ENCODE measurements around the gene NUDT17.
A peak's percentile ranks its signal among the peaks of the same experiment; 100 is the strongest.
"Not testable (repeated sequence)": the region's sequence is repeated elsewhere in the genome, so short reads cannot be mapped to it uniquely, and the experiment has no call there.

The NUDT17 gene, protein sequence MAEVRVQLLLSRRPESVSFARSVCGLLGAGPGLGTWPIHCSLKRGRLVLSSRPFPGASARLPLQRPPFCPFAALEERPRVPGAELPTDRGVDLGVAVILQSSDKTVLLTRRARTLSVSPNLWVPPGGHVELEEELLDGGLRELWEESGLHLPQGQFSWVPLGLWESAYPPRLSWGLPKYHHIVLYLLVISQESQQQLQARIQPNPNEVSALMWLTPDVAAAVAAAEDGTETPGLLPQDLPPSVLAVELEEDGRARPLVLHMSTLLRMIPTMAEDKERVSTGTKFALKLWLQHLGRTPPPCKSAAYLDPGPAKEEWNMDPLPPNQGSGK

DNA sequence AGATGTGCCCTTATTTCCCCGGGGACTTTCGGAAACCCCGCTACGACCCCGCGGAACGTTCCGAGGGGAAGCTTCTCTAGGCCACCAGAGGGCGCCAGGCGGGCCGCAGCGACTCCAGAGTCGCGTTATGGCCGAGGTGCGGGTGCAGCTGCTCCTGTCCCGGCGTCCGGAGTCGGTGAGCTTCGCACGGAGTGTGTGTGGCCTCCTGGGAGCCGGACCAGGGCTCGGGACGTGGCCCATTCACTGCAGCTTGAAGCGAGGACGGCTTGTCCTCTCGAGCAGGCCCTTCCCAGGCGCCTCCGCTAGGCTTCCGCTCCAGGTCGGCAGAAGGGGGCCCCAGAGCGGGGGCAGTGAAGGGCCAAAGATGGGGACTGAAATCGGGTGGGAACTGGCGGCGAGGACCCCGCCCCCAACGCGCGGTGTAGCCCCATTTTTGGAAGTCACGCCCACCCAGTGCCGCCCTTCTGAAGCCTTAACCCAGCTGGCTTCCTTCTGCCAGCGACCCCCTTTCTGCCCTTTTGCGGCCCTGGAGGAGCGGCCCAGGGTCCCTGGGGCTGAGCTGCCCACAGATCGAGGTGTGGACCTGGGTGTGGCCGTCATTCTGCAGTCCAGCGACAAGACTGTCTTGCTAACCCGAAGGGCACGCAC, at the start of gene NUDT17:
Gene NUDT17, plus strand, starts transcription at position 117 of the 648 bp plus-strand sequence. Its CDS starts 11 bp downstream, at position 128.
- peak; percentile 84 to 86 for DNase-seq

- no peak for DNase-seq
Observed at GRCh38 chr1:145796753-145797152, 48.7 kb upstream of the NUDT17 start.

GRCh38 chr1:145799806-145800205, 45.6 kb upstream of the NUDT17 start:
- no peak for DNase-seq

- no peak for DNase-seq
Observed at GRCh38 chr1:145804235-145805045, 41.0 kb upstream of the NUDT17 start.

GRCh38 chr1:145805057-145805456, 40.4 kb upstream of the NUDT17 start:
- DNase-seq = no peak

DNA sequence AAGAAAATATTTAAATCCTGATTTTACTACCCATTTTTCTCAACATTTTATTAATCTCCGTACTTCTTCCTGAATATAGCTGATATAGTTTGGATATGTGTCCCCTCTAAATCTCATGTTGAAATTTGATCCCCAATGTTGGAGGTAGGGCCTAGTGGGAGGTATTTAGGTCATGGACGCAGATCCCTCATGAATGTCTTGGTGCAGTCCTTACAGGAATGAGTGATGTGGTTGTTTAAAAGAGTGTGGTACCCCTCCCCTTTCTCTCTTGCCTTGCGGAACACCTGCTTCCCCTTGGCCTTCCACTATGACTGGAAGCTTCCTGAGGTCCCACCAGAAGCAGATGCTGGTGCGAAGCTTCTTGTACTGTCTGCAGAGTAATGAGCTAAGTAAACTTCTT, 39.0 kb upstream of the NUDT17 start:
- no peak for DNase-seq

- DNase-seq = no peak
Observed at GRCh38 chr1:145806844-145807243, 38.6 kb upstream of the NUDT17 start.

DNA sequence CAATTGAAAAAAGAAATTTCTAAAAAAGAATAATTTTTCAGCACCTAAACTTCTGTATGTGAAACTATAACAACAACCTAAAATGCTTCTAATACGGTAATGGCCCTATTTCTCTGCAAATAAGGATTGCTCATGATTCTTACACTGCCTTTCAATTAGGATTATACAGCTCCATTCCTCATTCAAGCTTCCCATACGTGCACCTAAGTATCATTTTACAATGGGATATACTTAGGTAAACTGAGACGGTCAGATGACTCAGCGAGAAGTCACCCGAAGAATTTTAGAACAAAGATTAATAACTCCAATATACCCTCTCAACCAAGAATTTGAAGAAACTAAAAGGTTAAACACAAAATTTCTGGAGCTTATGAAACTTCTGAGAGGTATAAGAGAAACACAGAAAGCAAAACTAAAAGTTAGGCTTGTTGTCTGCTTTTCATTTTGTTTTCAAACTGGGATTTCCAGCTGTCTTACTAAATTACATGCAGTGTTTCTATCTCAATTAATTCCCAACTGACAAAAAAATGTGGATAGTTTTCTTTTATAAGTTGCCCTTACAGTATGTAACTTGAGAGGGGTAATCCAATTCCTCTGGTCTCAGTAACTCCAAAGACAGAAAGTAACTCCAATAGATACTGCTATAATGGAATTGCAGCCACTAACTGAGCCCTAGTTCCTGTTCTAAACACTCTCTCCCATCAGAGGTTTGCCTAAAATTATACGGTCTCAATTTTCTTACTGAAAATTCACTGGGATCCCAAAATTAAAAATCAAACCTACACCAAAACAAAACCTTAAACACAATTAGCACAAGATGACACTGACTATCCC, 32.2 kb upstream of the NUDT17 start:
- not testable (repeated sequence) for DNase-seq

DNA sequence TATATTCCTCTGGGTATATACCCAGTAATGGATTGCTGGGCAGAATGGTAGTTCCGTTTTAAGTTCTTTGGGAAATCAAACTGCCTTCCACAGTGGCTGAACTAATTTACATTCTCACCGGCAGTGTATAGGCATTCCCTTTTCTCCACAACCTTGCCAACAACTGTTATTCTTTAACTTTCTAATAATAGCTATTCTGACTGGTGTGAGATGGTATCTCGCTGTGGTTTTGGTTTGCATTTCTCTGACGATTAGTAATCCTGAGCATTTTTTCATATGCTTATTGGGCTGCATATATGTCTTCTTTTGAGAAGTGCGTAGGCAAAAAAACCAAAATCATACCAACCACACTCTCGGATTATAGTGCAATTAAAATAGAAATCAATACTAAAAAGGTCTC, 27.3 kb upstream of the NUDT17 start:
- not testable (repeated sequence) for DNase-seq

GRCh38 chr1:145822779-145823331, 22.6 kb upstream of the NUDT17 start:
- not testable (repeated sequence) for DNase-seq

- peak; percentile 86 to 89 for DNase-seq
Observed at GRCh38 chr1:145823565-145824498, 21.6 kb upstream of the NUDT17 start, which contains the start of the genes POLR3C and RNF115. POLR3C (plus strand) TSS chr1:145824200; CDS start chr1:145825777, 1,577 bp downstream. RNF115 (minus strand) TSS chr1:145824095; CDS start chr1:145823873, 222 bp downstream.

GRCh38 chr1:145824499-145824842, 21.0 kb upstream of the NUDT17 start:
- DNase-seq = no peak

- no peak for DNase-seq
Observed at GRCh38 chr1:145826030-145826429, 19.4 kb upstream of the NUDT17 start.

GRCh38 chr1:145827966-145828365, 17.5 kb upstream of the NUDT17 start:
- no peak for DNase-seq

DNA sequence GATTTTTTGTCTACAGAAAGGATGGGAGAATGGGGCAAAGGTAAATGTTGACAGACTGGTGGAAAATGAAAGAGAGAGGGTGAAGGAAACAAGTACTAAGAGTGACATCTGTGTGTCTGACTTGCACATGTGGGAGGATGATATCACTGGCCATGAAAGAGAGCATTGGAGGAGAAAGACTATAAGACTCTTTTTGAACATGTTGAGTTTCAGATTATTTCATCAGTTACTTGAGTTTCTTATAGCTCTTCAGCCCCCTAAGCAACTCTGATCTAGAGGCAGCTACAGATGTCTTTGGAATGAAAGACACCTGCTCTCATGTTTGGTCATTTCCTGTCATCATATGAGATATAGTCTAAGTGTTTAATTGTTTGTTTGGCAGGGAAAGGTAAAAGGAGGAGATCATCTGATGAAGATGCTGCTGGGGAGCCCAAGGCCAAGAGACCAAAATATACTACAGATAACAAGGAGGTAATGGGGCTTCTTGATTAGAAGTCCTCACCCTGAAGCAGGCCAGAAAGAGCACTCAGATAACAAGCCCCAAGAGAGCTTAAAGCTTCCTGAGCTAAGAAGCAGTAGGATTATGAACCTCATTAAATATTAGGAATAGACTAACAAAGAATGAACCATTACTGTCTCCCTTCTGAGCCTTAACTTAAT, 16.9 kb upstream of the NUDT17 start:
- DNase-seq = no peak

DNA sequence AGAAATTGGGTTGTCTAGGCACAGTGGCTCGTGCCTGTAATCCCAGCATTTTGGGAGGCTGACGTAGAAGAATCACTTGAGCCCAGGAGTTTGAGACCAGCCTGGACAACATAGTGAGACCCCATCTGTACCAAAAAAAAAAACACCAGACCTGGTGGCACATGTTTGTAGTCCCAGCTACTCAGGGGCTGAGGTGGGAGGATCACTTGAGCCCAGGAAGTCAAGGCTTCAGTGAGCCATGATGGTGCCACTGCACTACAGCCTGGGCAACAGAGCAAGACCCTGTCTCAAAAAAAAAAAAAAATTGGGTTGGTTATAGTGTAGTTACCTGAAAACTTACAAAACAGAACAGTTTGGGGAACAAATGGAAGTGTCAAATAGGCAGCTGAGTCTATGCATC, 14.6 kb upstream of the NUDT17 start:
- not testable (repeated sequence) for DNase-seq

DNA sequence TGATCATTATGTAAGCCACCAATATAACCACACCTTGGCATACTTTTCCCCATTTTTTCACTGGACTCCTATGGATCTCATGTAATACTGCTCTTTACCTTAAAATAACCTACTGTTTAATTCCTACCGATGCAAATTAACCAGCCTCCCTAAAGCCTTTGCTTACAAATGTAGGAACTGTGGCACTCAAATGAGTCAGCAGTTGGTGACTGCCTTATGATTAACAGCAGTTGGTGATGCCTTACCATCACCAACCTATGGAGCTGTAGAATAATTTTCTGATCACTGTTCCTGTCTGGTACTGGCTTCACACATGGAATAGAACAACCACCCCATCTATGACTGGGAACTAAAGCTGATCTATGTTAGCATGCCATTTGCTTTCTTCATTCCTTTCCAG, 7.8 kb upstream of the NUDT17 start:
- DNase-seq = no peak

- no peak for DNase-seq
Observed at GRCh38 chr1:145843031-145843430, 2.4 kb upstream of the NUDT17 start.

DNA sequence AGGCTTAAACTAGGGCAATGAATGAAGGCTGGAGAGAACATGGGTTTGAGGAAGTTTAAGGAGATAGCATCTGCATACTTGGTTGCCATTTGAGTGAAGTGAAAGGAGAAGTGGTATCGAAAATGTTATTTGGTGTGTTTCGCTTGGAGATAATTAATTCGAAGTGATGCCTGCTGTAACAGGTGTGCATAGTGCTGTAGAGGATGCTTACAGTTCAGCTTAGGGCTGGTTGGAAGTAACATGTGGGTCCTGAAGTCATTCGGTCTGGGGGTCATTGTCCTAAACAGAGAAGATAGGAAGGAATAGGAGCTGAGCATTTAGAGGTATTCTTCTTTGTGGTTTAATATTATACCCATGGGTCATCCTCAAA, 301 bp upstream of the NUDT17 start:
- no peak for DNase-seq

DNA sequence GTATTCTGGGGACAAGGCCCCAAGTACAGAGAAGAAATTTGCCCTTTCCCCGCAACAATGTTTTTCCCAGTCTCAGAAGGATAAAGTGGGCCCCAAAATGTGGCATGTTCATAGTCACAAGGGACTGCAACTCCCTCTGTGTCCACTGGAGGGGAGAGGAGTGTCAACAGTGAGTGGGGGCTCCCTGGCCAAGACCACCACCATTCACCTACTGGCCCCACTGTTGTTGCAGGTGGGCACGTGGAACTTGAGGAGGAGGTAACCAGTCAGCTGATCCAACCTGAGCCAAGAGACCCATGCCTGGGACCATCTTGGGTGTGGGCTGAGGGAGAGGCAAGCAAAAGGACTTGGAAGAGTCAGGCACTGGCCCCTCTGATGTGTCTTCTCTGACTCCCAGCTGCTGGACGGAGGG, 777 bp downstream of the NUDT17 start:
- DNase-seq = peak; percentile 58 to 61

GRCh38 chr1:145847827-145848226, 2.4 kb downstream of the NUDT17 start:
- no peak for DNase-seq
